ENCODE results near the gene GOLT1A. TPM values are rescaled to one million over a fixed set of nuclear protein-coding genes. Genes with fewer than 3 reads are reported as not detected.

GOLT1A gene
- total and polyA plus RNA-seq, 10 of the 15 experiments (the other 5 are each of a cell fraction or from before 2014, with no cell fraction given), result 0.09 to 0.46 TPM; not detected in 8

- Histone ChIP-seq H3K9me3 (replicated peaks; ENCODE audit: control insufficient read depth, insufficient read depth, low read length) (no peaks in the 10 kb centered on the region), H3K27ac (ENCODE audit: control insufficient read depth, insufficient read depth) (no peak overlapping the region), H3K27me3 (replicated peaks in 1 of 2; ENCODE audit: control insufficient read depth in 2 of 2, insufficient read depth in 2 of 2, low read length in 1 of 2) (peaks cover 2 to 6% of the 10 kb centered on the region in 2 experiments), H3K36me3 (ENCODE audit: control insufficient read depth in 2 of 2, insufficient read depth in 2 of 2, low read length in 1 of 2) (no peaks in the 10 kb centered on the region), H3K4me2 (ENCODE audit: control insufficient read depth, insufficient read depth) (no peak overlapping the region), H3K79me2 (ENCODE audit: control insufficient read depth, insufficient read depth, low read length) (no peaks in the 10 kb centered on the region), H3K4me1 (ENCODE audit: control insufficient read depth, insufficient read depth, low read length) (no peaks in the 10 kb centered on the region), H2AFZ (ENCODE audit: control insufficient read depth, low read depth, low read length) (no peak overlapping the region), H3K9ac (ENCODE audit: control insufficient read depth, insufficient read depth, low read length) (no peak overlapping the region), H4K20me1 (ENCODE audit: control insufficient read depth, insufficient read depth) (no peaks in the 10 kb centered on the region; the same call in 1 of the 2 replicates), H3K4me3 (no peak overlapping the region)
- WGBS (ENCODE audit: insufficient coverage, insufficient replicate concordance, low lambda C conversion rate, missing lambda C conversion rate), result 64% methylated on average over 23 of the region's 24 CpGs
- ATAC-seq (no peak), FAIRE-seq (no peak), DNase-seq (ENCODE audit: low read depth, low spot score) (no peak)
- ChIA-PET POLR2A (no interaction called here), RAD21 (ENCODE audit: unreplicated experiment) (interaction anchor here (1.2 to 1.7 kb wide), 2 partner anchors 106 to 141 kb away, joined by 6 to 23 read pairs; no protein-coding TSS in a partner anchor), SMC1A (ENCODE audit: uncharacterized antibody, unreplicated experiment) (interaction anchor here (1.9 to 8.4 kb wide), 2 partner anchors 104 to 141 kb away, joined by 23 to 86 read pairs; partner anchors contain the start of gene PLEKHA6), CTCF (interaction anchor here (0.7 to 7.5 kb wide), 7 partner anchors 9 to 144 kb away, joined by 3 to 153 read pairs (median 5); partner anchors contain the start of gene PLEKHA6)
- in situ Hi-C loops (cut with MboI), result no loop called here
- intact Hi-C loops (cut with micrococcal nuclease; ENCODE audit: unreplicated experiment), result no loop called here
- no TSS peak for BruUV-seq (replicated peaks)
- TF ChIP-seq, protein P1, sequence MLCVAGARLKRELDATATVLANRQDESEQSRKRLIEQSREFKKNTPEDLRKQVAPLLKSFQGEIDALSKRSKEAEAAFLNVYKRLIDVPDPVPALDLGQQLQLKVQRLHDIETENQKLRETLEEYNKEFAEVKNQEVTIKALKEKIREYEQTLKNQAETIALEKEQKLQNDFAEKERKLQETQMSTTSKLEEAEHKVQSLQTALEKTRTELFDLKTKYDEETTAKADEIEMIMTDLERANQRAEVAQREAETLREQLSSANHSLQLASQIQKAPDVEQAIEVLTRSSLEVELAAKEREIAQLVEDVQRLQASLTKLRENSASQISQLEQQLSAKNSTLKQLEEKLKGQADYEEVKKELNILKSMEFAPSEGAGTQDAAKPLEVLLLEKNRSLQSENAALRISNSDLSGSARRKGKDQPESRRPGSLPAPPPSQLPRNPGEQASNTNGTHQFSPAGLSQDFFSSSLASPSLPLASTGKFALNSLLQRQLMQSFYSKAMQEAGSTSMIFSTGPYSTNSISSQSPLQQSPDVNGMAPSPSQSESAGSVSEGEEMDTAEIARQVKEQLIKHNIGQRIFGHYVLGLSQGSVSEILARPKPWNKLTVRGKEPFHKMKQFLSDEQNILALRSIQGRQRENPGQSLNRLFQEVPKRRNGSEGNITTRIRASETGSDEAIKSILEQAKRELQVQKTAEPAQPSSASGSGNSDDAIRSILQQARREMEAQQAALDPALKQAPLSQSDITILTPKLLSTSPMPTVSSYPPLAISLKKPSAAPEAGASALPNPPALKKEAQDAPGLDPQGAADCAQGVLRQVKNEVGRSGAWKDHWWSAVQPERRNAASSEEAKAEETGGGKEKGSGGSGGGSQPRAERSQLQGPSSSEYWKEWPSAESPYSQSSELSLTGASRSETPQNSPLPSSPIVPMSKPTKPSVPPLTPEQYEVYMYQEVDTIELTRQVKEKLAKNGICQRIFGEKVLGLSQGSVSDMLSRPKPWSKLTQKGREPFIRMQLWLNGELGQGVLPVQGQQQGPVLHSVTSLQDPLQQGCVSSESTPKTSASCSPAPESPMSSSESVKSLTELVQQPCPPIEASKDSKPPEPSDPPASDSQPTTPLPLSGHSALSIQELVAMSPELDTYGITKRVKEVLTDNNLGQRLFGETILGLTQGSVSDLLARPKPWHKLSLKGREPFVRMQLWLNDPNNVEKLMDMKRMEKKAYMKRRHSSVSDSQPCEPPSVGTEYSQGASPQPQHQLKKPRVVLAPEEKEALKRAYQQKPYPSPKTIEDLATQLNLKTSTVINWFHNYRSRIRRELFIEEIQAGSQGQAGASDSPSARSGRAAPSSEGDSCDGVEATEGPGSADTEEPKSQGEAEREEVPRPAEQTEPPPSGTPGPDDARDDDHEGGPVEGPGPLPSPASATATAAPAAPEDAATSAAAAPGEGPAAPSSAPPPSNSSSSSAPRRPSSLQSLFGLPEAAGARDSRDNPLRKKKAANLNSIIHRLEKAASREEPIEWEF (IDR thresholded peaks at IDR 0.05; ENCODE audit: insufficient replicate concordance, low read depth, low read length), result no peak
- TF ChIP-seq EED (IDR thresholded peaks at IDR 0.05; ENCODE audit: low read depth) (no peak), MAX (IDR thresholded peaks at IDR 0.05; ENCODE audit: low read depth, low read length) (no peak), LARP7 (IDR thresholded peaks at IDR 0.05) (no peak), TARDBP (IDR thresholded peaks at IDR 0.05; ENCODE audit: borderline replicate concordance) (no peak), ETV6 (conservative IDR thresholded peaks at IDR 0.05 in 1 of 2, IDR thresholded peaks at IDR 0.05 in 1 of 2; ENCODE audit: borderline replicate concordance in 1 of 2, low read depth in 1 of 2) (no peak), MYC (IDR thresholded peaks at IDR 0.05; ENCODE audit: insufficient read depth, insufficient read length, insufficient replicate concordance, low read length, severe bottlenecking) (no peak), RBBP5 (conservative IDR thresholded peaks at IDR 0.05) (no peak), PAX8 (IDR thresholded peaks at IDR 0.05) (no peak), TAF1 (IDR thresholded peaks at IDR 0.05; ENCODE audit: borderline replicate concordance, low read depth, low read length) (no peak)
Measured at GRCh38 chr1:204257446-204257845, 43.7 kb upstream of the GOLT1A start.
